Activated CD4-positive, alpha-beta T cell treated with anti-CD3 and anti-CD28 coated beads, Interleukin-10, Interleukin-2, amounts not matched to agents 100 ng/mL and 50 ng/mL, durations not matched to agents 16 hours and 8 hours (primary cell): Measurements from ENCODE around the gene SMIM29.

Source experiments
- DNase-seq: peaks from one replicate; pipeline ENCODE4 v3.0.0-alpha.2; 2020

Gene SMIM29

GRCh38 chr6:34223956-34224940 lies 24.6 kb downstream of the SMIM29 start:
- peak; percentile 97 for DNase-seq

- DNase-seq: no peak
Measured at GRCh38 chr6:34223381-34223955, 25.3 kb downstream of the SMIM29 start.

- DNase-seq: no peak
Measured at GRCh38 chr6:34218691-34219090, 30.1 kb downstream of the SMIM29 start.

- no peak for DNase-seq
Measured at GRCh38 chr6:34213772-34214171, 35.0 kb downstream of the SMIM29 start.

DNA sequence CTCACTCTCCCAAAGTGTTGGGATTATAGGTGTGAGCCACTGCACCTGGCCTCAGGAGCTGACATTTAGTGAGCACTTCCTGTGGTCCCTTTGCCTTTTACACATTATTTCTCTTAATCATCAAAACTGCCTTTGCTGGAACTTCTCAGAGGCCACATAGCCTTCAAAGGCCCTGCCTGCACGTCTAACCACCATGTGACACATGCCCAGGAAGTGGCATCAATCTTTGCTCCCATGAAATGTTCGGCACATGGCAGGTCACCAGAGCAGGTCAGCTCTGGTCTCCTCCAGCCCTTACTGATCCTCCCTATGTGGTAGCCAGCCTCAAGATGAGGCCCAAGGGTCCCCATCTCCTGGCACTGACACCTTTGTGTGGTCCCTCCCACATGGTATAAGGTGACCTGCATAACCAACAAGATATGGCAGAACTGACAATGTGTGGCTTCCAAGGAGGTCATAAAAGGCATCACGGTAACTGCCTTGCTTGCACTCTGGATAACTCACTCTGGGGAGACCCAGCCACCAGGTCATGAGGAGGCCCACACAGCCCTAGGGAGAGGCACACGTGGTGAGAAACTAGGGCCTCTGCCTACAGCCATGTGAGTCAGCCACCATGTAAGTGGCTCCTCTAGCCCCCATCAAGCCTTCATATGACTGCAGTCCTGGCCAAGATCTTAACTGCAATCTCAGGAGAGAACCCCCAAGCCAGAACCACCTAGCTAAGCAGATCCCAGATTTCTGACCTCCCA lies 40.9 kb downstream of the SMIM29 start:
- no peak for DNase-seq

DNA sequence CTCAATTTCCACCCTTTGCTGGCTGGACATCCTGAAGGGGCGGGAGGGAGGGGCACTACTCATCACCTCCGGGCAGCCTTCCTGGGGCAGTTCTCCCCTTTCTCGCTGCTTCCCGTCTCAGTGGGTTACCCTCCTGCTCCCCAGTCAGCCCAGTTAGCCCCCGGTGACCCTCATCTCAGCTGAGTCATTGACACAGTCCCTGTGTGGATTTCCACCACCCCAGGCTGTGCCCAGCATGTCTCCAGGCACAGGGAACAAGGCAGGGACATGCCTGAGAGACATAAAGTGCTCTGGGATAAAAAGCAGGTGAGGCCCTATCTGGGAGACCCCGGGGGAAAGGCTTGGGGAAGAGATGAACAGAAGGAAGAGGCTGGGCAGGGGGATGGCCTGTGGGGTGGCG lies 42.1 kb downstream of the SMIM29 start:
- DNase-seq: no peak

DNA sequence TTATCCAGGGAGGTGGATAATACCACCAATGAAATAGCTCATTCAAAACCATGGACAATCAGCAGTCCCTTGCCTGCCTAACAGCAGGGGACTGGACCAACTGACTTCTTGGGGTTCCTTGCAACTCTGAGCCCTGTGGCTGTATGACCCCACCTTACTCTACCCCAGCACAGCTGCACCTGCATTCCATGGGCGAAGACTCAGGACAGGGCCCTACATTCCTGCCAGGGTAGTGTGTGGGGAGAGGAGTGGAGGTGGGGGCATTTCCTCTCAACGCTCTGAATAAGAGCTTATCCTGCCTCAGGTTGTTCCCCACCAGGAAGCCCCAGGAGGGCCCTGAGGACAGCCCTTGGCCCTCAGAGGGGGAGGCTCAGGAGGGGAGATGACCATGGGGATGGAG lies 42.9 kb downstream of the SMIM29 start:
- DNase-seq: no peak

GRCh38 chr6:34205466-34205865 lies 43.3 kb downstream of the SMIM29 start:
- no peak for DNase-seq

- no peak for DNase-seq
Measured at GRCh38 chr6:34204693-34205092, 44.1 kb downstream of the SMIM29 start.

DNA sequence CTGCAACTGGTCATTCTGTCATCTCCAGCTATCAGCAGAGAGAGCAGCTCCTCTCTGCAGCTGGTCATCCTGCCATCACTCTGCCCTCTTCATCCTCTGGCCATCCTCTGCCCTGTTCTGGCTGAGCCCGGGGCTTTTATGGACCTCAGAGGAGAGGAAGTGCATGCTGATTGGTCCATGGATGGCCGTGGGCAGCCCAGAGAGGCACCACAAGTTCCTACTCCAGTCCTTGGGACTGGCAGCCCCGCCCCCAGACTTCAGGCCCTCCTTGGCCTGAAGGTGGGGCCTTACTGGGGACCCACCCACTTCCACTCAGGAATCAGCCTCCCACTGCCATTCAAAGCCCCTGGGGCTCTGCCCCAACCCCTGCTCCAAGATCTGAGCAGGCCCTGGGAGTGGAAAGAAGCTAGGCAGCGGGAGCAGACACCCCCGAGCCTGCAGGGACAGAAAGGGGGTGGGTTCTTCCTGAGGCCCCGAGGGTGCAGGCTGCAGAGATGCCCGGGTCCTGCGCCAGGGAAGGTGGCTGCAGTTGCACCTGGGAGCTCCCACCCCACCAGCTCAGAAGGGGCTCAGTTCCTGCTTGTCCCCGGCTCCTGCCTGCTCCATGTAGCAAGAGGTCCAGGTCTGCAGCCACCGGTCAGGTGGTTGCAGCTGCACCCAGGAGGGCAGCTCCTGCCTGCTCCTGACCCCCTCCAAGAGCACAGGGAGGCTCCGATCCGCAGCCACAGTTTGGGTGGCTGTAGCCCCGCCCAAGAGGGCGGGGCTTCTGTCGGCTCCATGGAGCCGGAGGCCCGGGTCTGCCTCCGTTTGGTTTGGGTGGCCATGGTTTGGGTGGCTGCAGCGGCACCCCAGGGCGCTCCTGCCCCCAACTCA lies 46.2 kb downstream of the SMIM29 start:
- no peak for DNase-seq

GRCh38 chr6:34201455-34202107 lies 47.2 kb downstream of the SMIM29 start:
- DNase-seq: no peak

- no peak for DNase-seq
Measured at GRCh38 chr6:34200340-34200971, 48.4 kb downstream of the SMIM29 start.

DNA sequence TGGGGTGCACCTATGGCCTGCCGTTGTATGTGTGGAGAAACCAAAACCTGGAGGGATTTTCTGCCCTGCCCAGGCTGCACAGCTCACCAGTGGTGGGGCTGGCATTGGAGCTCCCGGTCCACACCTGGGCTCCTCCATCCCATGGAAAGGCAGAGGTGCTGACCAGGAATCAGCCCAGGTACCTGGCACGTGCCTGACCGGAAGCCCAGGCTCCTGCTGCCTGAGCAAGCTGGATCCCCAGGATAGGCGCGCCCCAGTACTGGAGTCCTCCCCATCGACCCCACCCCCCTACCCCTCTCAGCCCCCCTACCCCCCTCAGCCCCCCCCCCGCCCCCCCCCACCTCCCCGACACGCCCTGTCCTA lies 52.0 kb downstream of the SMIM29 start:
- DNase-seq: no peak
